ENCODE measurements around the gene PDE6B.

Gene PDE6B

GRCh38 chr4:601612-602558 is 23.5 kb upstream of the PDE6B start:
- DNase-seq, result no peak

GRCh38 chr4:602559-602942 is 22.8 kb upstream of the PDE6B start:
- peak; percentile 51 for DNase-seq

- DNase-seq, result peak; percentile 7
These were observed 21.2 kb upstream of the PDE6B start for GRCh38 chr4:604131-604530.

- no peak for DNase-seq
These were observed 19.5 kb upstream of the PDE6B start for GRCh38 chr4:605702-606425.

GRCh38 chr4:608236-608635 is 17.1 kb upstream of the PDE6B start:
- no peak for DNase-seq

GRCh38 chr4:609400-610050 is 15.8 kb upstream of the PDE6B start:
- DNase-seq, result no peak

- DNase-seq, result no peak
These were observed 14.7 kb upstream of the PDE6B start for GRCh38 chr4:610411-611261.

- DNase-seq, result no peak
These were observed 13.2 kb upstream of the PDE6B start for GRCh38 chr4:612052-612748.

GRCh38 chr4:612749-613125 is 12.6 kb upstream of the PDE6B start:
- DNase-seq, result no peak

- DNase-seq, result no peak
These were observed 12.2 kb upstream of the PDE6B start for GRCh38 chr4:613126-613525.

GRCh38 chr4:616091-616490 is 9.3 kb upstream of the PDE6B start:
- DNase-seq, result no peak

- no peak for DNase-seq
These were observed 8.3 kb upstream of the PDE6B start for GRCh38 chr4:616911-617643.

GRCh38 chr4:617644-618641 is 7.4 kb upstream of the PDE6B start:
- DNase-seq, result no peak

GRCh38 chr4:620201-620600 is 5.2 kb upstream of the PDE6B start:
- DNase-seq, result no peak

GRCh38 chr4:620851-621261 is 4.5 kb upstream of the PDE6B start:
- DNase-seq, result no peak

- no peak for DNase-seq
These were observed 3.9 kb upstream of the PDE6B start for GRCh38 chr4:621296-622070.

- no peak for DNase-seq
These were observed 3.0 kb upstream of the PDE6B start for GRCh38 chr4:622071-622995.

Measured in activated CD4-positive, alpha-beta T cell treated with anti-CD3 and anti-CD28 coated beads, Interleukin-2, Interleukin-6, amounts not matched to agents 100 ng/mL and 50 ng/mL, durations not matched to agents 16 hours and 8 hours (primary cell).